HepG2 (cell line): Measurements from ENCODE around the gene RNF182. TPM values are rescaled to one million over a fixed set of nuclear protein-coding genes. Genes with fewer than 3 reads are reported as not detected.

Experiments used
- ATAC-seq: fragments of 200-7000 bp; cut with Tn5 transposase; 3 replicates; pipeline ENCODE4 v1.9.1; 2020; ENCODE audit warnings: mild to moderate bottlenecking, moderate library complexity
- BruUV-seq: library from RNA; stranded (reverse); fragments of 400-500 nt; replicated peaks from 2 replicates; lab custom pipeline; 2021; lab: Mats Ljungman, UMichigan
- CTCF ChIA-PET: fragments of 300-600 bp; formaldehyde crosslinking; extraction: SDS; loops from one replicate; lab custom pipeline; 2021; ENCODE audit warnings: low total read pairs, inconsistent platforms, low intra/inter-chr PET ratio; lab: Yijun Ruan, JAX
- POLR2A ChIA-PET: fragments of 350-600 bp; sonication (Branson Sonifier 250); formaldehyde crosslinking; loops from one replicate; lab custom pipeline; 2020; ENCODE audit warnings: antibody characterized with exemption, inconsistent platforms; lab: Yijun Ruan, JAX
- DNase-seq: peaks from one replicate; pipeline ENCODE4 v3.0.0-alpha.2; 2015; ENCODE audit warnings: low spot score
- FAIRE-seq: peaks from 3 replicates; lab custom pipeline; 2011; peaks lifted over from hg19 to GRCh38; lab: Jason Lieb, UNC
- H2AFZ ChIP-seq: one replicate; pipeline ENCODE4 v1.6.1; 2011; ENCODE audit warnings: low read length, inconsistent platforms
- H3K27ac ChIP-seq: fragments of 300-600 bp; 3 replicates; pipeline ENCODE4 v1.8.0; 2011; ENCODE audit warnings: mixed run types, mild to moderate bottlenecking, mixed read lengths, low read length, inconsistent platforms; ENCODE audit not compliant: insufficient read depth; ENCODE audit errors: extremely low read length
- H3K27me3 ChIP-seq, 2 experiments: fragments of 200-600 bp in 1 of 2; 2 replicates in 1 of 2; 3 replicates in 1 of 2; pipeline versions ENCODE4 v1.6.0 to v1.8.0; 2011; ENCODE audit warnings: low read length in 2 of 2, mild to moderate bottlenecking in 2 of 2, moderate library complexity in 2 of 2, inconsistent platforms in 1 of 2; ENCODE audit not compliant: insufficient read depth in 2 of 2, control insufficient read depth in 1 of 2
- H3K36me3 ChIP-seq, 2 experiments: fragments of 200-600 bp in 1 of 2; replicated peaks in 1 of 2; 2 replicates in 1 of 2; 3 replicates in 1 of 2; pipeline versions ENCODE4 v1.5.1 to v1.8.0; 2011; ENCODE audit warnings: low read length in 2 of 2, inconsistent platforms in 1 of 2; ENCODE audit not compliant: insufficient read depth in 2 of 2, control insufficient read depth in 1 of 2
- H3K4me1 ChIP-seq: 2 replicates; pipeline ENCODE4 v1.5.1; 2012; ENCODE audit warnings: low read length, inconsistent platforms; ENCODE audit not compliant: insufficient read depth
- H3K4me2 ChIP-seq: 2 replicates; pipeline ENCODE4 v1.6.0; 2011; ENCODE audit warnings: low read depth, low read length, inconsistent platforms
- H3K4me3 ChIP-seq, 3 experiments: fragments of 200-600 bp in 1 of 3; sonication (generic), shearing (Covaris generic) in 1 of 3; replicated peaks in 1 of 3; 2 replicates each; pipeline ENCODE4 v1.5.1; 2011 to 2016; ENCODE audit warnings: low read length in 3 of 3, inconsistent platforms in 2 of 3, low read depth in 2 of 3, mild to moderate bottlenecking in 2 of 3, control low read depth in 1 of 3, mixed read lengths in 1 of 3; ENCODE audit not compliant: insufficient read depth in 1 of 3
- H3K79me2 ChIP-seq: one replicate; pipeline ENCODE4 v1.6.1; 2011; ENCODE audit warnings: low read length, inconsistent platforms; ENCODE audit not compliant: insufficient read depth
- H3K9ac ChIP-seq: 2 replicates; pipeline ENCODE4 v1.6.0; 2011; ENCODE audit warnings: mild to moderate bottlenecking, low read depth, low read length, inconsistent platforms; ENCODE audit not compliant: insufficient read depth
- H3K9me3 ChIP-seq: 2 replicates; pipeline ENCODE4 v1.5.1; 2012; ENCODE audit warnings: mild to moderate bottlenecking, low read length
- H4K20me1 ChIP-seq: 2 replicates; pipeline ENCODE4 v1.6.0; 2011; ENCODE audit warnings: inconsistent platforms, mild to moderate bottlenecking, low read length, moderate library complexity; ENCODE audit not compliant: insufficient read depth
- GFI1 ChIP-seq: sonication (generic); formaldehyde crosslinking; IDR thresholded peaks from 2 replicates; pipeline ENCODE4 v1.5.0; 2020; ENCODE audit warnings: missing genetic modification reagents, mild to moderate bottlenecking, borderline replicate concordance
- HCFC1 ChIP-seq: fragments of 150-350 bp; IDR thresholded peaks from 2 replicates; pipeline ENCODE4 v1.6.1; 2014; ENCODE audit warnings: low read depth, low read length
- HOXA7 ChIP-seq: sonication (generic); formaldehyde crosslinking; IDR thresholded peaks from 2 replicates; pipeline ENCODE4 v1.8.1; 2022; ENCODE audit warnings: mild to moderate bottlenecking, missing genetic modification reagents, moderate library complexity
- JUND ChIP-seq: sonication (generic); formaldehyde crosslinking; IDR thresholded peaks from 2 replicates; pipeline ENCODE4 v1.8.0; 2022; ENCODE audit warnings: mild to moderate bottlenecking, missing genetic modification reagents
- MATR3 ChIP-seq: sonication (generic); formaldehyde crosslinking; IDR thresholded peaks from 2 replicates; pipeline ENCODE4 v1.4.0; 2020; ENCODE audit warnings: missing genetic modification reagents
- POLR2AphosphoS5 ChIP-seq: IDR thresholded peaks from 2 replicates; pipeline ENCODE4 v1.6.1; 2012; ENCODE audit warnings: low read depth, low read length
- RFXAP ChIP-seq: sonication (generic); formaldehyde crosslinking; IDR thresholded peaks from 2 replicates; pipeline ENCODE4 v1.4.0; 2020; ENCODE audit warnings: missing genetic modification reagents, borderline replicate concordance
- SOX5 ChIP-seq: IDR thresholded peaks from 2 replicates; pipeline ENCODE4 v1.6.1; 2016; ENCODE audit warnings: borderline replicate concordance
- TRIM24 ChIP-seq: sonication (generic); formaldehyde crosslinking; IDR thresholded peaks from 2 replicates; pipeline ENCODE4 v1.8.0; 2022; ENCODE audit warnings: mild to moderate bottlenecking, missing genetic modification reagents
- ZKSCAN5 ChIP-seq: sonication (generic); formaldehyde crosslinking; IDR thresholded peaks from 2 replicates; pipeline ENCODE4 v1.5.1; 2020; ENCODE audit warnings: mild to moderate bottlenecking, missing genetic modification reagents
- ZNF10 ChIP-seq: sonication (generic); formaldehyde crosslinking; IDR thresholded peaks from 2 replicates; pipeline ENCODE4 v1.4.0; 2020; ENCODE audit warnings: mild to moderate bottlenecking, low read depth, missing genetic modification reagents, borderline replicate concordance
- ZNF143 ChIP-seq: sonication (generic); formaldehyde crosslinking; IDR thresholded peaks from 2 replicates; pipeline ENCODE4 v1.4.0; 2020; ENCODE audit warnings: missing genetic modification reagents
- ZNF354B ChIP-seq: sonication (generic); formaldehyde crosslinking; IDR thresholded peaks from 2 replicates; pipeline ENCODE4 v1.8.0; 2022; ENCODE audit warnings: mild to moderate bottlenecking, missing genetic modification reagents
- ZNF546 ChIP-seq: sonication (generic); formaldehyde crosslinking; conservative IDR thresholded peaks from 2 replicates; pipeline ENCODE4 v1.8.1; 2023; ENCODE audit warnings: mild to moderate bottlenecking, missing genetic modification reagents
- ZNF556 ChIP-seq: sonication (generic); formaldehyde crosslinking; IDR thresholded peaks from 2 replicates; pipeline ENCODE4 v1.4.0; 2020; ENCODE audit warnings: mild to moderate bottlenecking, missing genetic modification reagents, borderline replicate concordance
- ZNF572 ChIP-seq: sonication (generic); formaldehyde crosslinking; IDR thresholded peaks from 2 replicates; pipeline ENCODE4 v1.5.1; 2020; ENCODE audit warnings: mild to moderate bottlenecking, missing genetic modification reagents
- WGBS: methylation state at CpG from one replicate; pipeline ENCODE4 v1.1.6; 2017; ENCODE audit warnings: low lambda C conversion rate; 5-methylcytosine and 5-hydroxymethylcytosine counted together
- in situ Hi-C: cut with HindIII; loops from 2 replicates; pipeline ENCODE4 v1.10.0; 2017; ENCODE audit warnings: low pct_unique_long_range_greater_than_20kb; ENCODE audit not compliant: extremely low pct_ligation_motif_present
- intact Hi-C: fragments of 100-400 bp; cut with micrococcal nuclease; formaldehyde crosslinking; loops from one replicate; pipeline ENCODE4 v1.10.0; 2022; ENCODE audit not compliant: unreplicated experiment
- polyA plus RNA-seq, 8 experiments: library from polyadenylated mRNA; depleted of rRNA in 3 of 8; stranded (reverse) in 7 of 8; unstranded in 1 of 8; fragments of >200 nt; fragmentation: Illumina TruSeq in 4 of 8; extraction: Trizol in 4 of 8; gene quantifications; 2 replicates each; pipeline versions ENCODE4 v1.2.1 to v1.2.3, GENCODE V29; 2011 to 2016; ENCODE audit warnings: low read depth in 4 of 8, missing spikeins in 1 of 8, mixed read lengths in 1 of 8; ENCODE audit not compliant: insufficient read depth in 1 of 8
- total RNA-seq, 5 experiments: library from RNA; depleted of rRNA; stranded (reverse); fragments of >200 nt; fragmentation: Illumina TruSeq; extraction: Trizol; gene quantifications; 2 replicates each; pipeline ENCODE4 v1.2.3, GENCODE V29; 2016; ENCODE audit warnings: low read depth in 1 of 5
- TF ChIP-seq, protein P1 (sequence below): IDR thresholded peaks from 2 replicates; pipeline ENCODE4 v1.6.1; 2012; ENCODE audit warnings: low read depth, low read length, improper control_type of control experiment
- TF ChIP-seq, protein P2 (sequence below): sonication (generic); formaldehyde crosslinking; IDR thresholded peaks from 2 replicates; pipeline ENCODE4 v1.4.0; 2020; ENCODE audit warnings: missing genetic modification reagents

Gene RNF182
- total and polyA plus RNA-seq, 2 of the 13 experiments (the other 11 are each of a cell fraction or from before 2014, with no cell fraction given), result not detected

DNA sequence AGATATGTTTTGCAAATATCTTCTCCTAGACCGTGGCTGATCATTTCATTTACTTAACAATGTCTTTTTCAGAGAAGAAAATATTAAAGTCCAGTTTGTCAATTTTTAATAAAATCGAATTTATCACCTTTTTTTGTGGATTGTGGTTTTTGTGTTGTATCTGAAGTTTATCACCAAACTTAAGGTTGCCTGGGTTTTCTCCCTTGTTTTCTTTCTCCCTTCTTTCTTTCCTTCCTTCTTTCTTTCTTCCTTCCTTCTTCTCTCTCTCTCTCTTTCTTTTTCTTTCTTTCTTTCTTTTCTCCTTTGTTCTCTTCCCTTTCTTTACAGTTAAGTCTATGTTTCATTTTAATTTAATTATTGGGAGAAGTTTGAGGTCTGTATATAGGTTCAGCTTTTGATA lies 68.7 kb downstream of the RNF182 start (continued):
- no peak for TF ChIP-seq ZNF143 (CRISPR knock-in tag)
- TF ChIP-seq ZNF556 (CRISPR knock-in tag), result no peak
- TF ChIP-seq TRIM24, result no peak
- no peak for TF ChIP-seq ZKSCAN5

DNA sequence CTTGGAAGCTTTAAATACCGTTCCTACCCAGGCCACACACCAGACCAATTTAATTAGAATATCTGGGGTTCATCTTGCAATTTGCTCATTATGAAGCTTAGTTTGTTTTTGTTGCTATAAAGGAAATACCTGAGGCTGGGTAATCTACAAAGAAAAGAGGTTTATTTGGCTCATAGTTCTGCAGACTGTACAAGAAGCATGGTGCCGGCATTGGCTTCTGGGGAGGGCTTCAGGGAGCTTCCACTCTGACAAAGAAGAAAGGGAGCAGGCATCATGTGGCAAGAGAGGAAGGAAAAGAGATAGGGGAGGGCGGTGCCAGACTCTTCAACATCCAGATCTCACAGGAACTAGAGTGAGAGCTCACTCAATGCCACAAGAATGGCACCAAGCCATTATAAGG lies 73.6 kb downstream of the RNF182 start:
- no peak overlapping the region for H3K4me3 ChIP-seq
- no TSS peak for BruUV-seq
- no peak overlapping the region for H3K4me2 ChIP-seq
- 3% methylated on average over 3 of the region's 3 CpGs for WGBS
- no peaks in the 10 kb centered on the region for H3K36me3 ChIP-seq
- H3K4me1 ChIP-seq, result no peaks in the 10 kb centered on the region
- H2AFZ ChIP-seq, result no peak overlapping the region
- H3K79me2 ChIP-seq, result no peaks in the 10 kb centered on the region
- no peak for FAIRE-seq
- no peaks in the 10 kb centered on the region for H3K9me3 ChIP-seq
- no peaks in the 10 kb centered on the region; a peak in 1 of 5 replicates for H3K27me3 ChIP-seq
- POLR2A ChIA-PET, result no interaction called here
- in situ Hi-C loops, result no loop called here
- CTCF ChIA-PET, result no interaction called here
- no peaks in the 10 kb centered on the region for H4K20me1 ChIP-seq
- DNase-seq, result no peak
- no peak for ATAC-seq
- H3K9ac ChIP-seq, result no peak overlapping the region
- H3K27ac ChIP-seq, result no peak overlapping the region
- intact Hi-C loops, result no loop called here
- TF ChIP-seq MATR3 (no peak), ZNF10 (CRISPR knock-in tag) (no peak), HCFC1 (no peak), ZNF546 (CRISPR knock-in tag) (no peak), HOXA7 (no peak), ZNF354B (CRISPR knock-in tag) (no peak), GFI1 (CRISPR knock-in tag) (no peak), JUND (CRISPR knock-in tag) (no peak), SOX5 (CRISPR knock-in tag) (no peak), RFXAP (CRISPR knock-in tag) (no peak), POLR2AphosphoS5 (no peak), ZNF572 (CRISPR knock-in tag) (no peak)
- TF ChIP-seq, protein P1, sequence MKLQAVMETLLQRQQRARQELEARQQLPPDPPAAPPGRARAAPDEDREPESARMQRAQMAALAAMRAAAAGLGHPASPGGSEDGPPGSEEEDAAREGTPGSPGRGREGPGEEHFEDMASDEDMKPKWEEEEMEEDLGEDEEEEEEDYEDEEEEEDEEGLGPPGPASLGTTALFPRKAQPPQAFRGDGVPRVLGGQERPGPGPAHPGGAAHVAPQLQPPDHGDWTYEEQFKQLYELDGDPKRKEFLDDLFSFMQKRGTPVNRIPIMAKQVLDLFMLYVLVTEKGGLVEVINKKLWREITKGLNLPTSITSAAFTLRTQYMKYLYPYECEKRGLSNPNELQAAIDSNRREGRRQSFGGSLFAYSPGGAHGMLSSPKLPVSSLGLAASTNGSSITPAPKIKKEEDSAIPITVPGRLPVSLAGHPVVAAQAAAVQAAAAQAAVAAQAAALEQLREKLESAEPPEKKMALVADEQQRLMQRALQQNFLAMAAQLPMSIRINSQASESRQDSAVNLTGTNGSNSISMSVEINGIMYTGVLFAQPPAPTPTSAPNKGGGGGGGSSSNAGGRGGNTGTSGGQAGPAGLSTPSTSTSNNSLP, result no peak
- TF ChIP-seq, protein P2, sequence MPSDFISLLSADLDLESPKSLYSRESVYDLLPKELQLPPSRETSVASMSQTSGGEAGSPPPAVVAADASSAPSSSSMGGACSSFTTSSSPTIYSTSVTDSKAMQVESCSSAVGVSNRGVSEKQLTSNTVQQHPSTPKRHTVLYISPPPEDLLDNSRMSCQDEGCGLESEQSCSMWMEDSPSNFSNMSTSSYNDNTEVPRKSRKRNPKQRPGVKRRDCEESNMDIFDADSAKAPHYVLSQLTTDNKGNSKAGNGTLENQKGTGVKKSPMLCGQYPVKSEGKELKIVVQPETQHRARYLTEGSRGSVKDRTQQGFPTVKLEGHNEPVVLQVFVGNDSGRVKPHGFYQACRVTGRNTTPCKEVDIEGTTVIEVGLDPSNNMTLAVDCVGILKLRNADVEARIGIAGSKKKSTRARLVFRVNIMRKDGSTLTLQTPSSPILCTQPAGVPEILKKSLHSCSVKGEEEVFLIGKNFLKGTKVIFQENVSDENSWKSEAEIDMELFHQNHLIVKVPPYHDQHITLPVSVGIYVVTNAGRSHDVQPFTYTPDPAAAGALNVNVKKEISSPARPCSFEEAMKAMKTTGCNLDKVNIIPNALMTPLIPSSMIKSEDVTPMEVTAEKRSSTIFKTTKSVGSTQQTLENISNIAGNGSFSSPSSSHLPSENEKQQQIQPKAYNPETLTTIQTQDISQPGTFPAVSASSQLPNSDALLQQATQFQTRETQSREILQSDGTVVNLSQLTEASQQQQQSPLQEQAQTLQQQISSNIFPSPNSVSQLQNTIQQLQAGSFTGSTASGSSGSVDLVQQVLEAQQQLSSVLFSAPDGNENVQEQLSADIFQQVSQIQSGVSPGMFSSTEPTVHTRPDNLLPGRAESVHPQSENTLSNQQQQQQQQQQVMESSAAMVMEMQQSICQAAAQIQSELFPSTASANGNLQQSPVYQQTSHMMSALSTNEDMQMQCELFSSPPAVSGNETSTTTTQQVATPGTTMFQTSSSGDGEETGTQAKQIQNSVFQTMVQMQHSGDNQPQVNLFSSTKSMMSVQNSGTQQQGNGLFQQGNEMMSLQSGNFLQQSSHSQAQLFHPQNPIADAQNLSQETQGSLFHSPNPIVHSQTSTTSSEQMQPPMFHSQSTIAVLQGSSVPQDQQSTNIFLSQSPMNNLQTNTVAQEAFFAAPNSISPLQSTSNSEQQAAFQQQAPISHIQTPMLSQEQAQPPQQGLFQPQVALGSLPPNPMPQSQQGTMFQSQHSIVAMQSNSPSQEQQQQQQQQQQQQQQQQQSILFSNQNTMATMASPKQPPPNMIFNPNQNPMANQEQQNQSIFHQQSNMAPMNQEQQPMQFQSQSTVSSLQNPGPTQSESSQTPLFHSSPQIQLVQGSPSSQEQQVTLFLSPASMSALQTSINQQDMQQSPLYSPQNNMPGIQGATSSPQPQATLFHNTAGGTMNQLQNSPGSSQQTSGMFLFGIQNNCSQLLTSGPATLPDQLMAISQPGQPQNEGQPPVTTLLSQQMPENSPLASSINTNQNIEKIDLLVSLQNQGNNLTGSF (CRISPR knock-in tag), result no peak
